Measurements from ENCODE around the gene PCP4.

DNA sequence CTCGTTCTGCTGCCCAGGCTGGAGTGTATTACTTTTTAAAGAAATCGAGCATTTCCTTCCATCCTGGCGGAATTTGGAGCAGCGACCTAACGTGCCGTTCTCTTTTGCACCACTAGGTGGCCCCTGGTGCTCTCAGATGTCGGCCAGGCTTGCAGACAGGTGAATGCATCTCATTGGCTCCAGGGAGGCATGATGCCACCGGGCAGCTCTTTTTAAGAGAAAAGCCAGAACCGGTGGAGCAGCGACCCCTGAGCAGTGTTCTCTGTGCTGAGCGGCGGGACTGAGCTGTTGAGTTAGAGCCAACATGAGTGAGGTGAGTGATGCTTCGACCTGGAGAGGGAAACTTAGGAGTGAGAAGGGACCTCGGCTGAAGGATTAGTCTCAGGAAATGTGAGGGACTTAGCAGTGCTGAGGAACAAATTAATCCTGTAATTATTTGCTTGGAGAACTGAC, at the start of gene PCP4:
- TF ChIP-seq, protein P1, sequence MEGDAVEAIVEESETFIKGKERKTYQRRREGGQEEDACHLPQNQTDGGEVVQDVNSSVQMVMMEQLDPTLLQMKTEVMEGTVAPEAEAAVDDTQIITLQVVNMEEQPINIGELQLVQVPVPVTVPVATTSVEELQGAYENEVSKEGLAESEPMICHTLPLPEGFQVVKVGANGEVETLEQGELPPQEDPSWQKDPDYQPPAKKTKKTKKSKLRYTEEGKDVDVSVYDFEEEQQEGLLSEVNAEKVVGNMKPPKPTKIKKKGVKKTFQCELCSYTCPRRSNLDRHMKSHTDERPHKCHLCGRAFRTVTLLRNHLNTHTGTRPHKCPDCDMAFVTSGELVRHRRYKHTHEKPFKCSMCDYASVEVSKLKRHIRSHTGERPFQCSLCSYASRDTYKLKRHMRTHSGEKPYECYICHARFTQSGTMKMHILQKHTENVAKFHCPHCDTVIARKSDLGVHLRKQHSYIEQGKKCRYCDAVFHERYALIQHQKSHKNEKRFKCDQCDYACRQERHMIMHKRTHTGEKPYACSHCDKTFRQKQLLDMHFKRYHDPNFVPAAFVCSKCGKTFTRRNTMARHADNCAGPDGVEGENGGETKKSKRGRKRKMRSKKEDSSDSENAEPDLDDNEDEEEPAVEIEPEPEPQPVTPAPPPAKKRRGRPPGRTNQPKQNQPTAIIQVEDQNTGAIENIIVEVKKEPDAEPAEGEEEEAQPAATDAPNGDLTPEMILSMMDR (IDR thresholded peaks at IDR 0.05): peak; percentile 91
- no peak for TF ChIP-seq EZH2phosphoT487 (IDR thresholded peaks at IDR 0.05)
